Measurements from ENCODE around the gene MON2.
A peak's percentile ranks its signal among the peaks of the same experiment; 100 is the strongest.
"Not testable (repeated sequence)": the region's sequence is repeated elsewhere in the genome, so short reads cannot be mapped to it uniquely, and the experiment has no call there.

MON2 gene

DNA sequence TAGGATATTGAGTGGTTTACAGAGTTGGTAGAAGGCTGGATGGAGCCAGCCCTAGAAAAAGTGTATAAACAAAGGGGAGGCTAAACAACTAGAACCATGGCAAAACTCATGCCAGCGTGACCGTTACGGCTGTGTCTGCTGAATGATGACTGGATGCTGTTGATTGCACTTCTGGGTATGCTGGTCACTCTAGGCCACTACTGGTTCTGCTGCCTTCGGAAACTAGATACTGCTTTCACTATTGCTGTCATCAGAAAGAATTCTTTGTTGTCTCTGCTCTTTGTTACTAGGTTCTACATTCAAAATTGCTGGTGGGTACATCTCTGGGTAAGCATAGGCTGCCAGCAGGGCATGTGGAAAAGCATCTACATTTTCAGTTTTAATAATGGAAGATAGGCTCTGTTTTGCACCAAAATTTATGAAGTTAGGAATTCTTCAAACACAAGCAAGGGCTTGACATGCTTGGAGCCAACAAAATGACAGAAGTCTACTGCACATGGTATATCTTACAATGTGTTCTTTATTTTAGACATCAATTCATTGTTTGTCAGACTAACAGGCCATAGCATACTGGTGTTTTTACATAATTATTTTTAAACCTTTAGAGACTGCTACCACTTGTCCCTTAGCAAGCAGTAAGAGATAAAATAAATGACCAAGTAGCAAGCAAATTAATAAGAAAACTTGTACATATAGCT is 15.4 kb downstream of the MON2 start:
- DNase-seq (ENCODE audit: low read depth) = no peak

DNA sequence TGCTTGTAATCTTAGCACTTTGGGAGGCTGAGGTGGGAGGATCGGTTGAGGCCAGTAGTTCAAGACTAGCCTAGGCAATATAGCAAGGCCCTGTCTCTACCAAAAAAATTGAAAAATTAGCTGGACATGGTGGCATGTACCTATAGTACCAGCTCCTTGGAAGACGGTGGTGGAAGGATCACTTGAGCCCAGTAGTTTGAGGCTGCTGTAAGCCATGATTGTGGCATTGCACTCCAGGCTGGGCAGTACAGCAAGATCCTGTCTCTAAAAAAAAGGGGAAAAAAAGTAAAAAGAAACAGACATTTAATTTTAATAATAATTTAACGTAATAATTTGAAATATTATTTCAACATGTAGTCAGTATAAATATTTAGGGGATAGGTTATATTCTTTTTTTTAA is 16.1 kb downstream of the MON2 start:
- no peak for DNase-seq (ENCODE audit: low read depth)

DNA sequence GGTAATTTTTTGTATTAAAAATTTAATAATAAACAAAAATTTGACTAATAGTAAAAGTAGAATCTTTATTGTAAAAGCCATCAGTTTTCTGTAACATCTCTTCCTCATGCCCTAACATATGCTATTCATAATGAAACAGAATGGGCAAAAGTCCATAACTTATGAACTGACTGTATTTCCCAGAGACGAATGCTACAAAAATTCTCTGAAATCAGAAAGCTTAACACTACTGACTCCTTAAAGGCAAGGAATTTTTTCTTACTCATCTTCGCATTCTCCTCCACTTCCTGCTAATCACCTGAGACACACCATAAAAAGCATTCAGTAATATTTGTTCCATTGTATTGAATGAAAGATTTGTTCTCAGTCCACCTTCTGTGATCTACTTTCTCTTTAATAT is 17.6 kb downstream of the MON2 start:
- DNase-seq (ENCODE audit: low read depth) = peak; percentile 49

DNA sequence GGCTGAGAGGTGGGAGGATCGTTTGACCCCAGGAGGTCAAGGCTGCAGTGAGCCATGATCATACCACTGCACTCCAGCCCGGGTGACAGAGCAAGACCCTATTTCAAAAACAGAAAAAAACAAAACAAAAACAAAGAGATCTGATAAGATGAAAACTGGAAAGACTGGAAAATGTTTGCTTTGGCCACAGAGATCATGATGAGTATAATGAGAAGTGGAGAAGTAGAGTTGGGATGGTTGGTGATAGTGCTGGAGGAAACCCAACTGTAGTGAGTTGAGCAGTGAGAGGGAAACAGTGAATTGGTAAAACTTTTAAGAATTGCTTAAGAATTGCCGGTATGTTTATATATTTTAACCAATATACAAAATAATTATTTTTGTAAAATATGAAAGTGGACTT is 39.2 kb downstream of the MON2 start:
- no peak for DNase-seq (ENCODE audit: low read depth)

DNA sequence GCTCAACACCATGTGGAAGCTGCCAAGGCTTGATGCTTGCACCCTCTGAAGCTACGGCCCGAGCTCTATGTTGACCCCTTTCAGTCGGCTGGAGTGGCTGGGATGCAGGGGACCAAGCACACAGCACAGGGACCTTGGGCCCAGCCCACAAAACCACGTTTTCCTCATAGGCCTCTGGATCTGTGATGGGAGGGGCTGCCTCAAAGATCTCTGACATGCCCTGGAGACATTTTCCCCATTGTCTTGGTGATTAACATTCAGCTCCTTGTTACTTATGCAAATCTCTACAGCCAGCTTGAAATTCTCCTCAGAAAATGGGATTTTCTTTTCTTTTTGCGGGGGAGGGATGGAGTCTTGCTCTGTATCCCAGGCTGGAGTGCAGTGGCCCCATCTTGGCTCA is 46.3 kb downstream of the MON2 start:
- DNase-seq (ENCODE audit: low read depth) = no peak

DNA sequence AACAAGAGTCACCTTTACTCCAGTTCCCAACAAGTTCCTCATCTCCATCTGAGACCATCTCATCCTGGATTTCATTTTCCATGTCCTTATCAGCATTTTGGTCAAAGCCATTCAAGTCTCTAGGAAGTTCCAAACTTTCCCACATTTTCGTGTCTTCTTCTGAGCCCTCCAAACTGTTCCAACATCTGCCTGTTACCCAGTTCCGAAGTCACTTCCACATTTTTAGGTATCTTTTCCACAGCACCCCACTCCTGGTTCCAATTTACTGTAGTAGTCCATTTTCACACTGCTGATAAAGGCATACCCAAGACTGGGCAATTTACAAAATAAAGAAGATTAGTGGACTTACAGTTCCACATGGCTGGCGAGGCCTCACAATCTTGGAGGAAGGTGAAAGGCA is 47.5 kb downstream of the MON2 start:
- not testable (repeated sequence) for DNase-seq (ENCODE audit: low read depth)

DNA sequence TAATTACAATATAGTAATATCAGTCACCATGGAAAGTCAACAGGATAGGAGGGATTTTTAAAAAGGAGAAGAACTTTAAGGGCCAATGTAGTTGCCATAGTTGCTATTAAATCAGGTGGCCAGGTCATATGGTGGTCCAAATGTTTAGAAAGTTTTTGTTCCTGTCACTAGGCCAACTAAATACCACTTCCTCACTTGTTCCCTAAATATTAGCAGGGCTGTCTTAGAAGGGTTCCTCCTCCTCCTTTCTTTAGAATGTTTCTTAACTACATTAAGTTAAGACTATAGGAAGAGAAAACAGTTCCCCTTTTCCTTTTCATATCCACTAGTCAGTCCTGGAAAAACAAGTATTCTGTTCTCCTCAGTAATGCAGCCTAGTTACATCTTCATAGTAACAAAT is 50.3 kb downstream of the MON2 start:
- no peak for DNase-seq (ENCODE audit: low read depth)

DNA sequence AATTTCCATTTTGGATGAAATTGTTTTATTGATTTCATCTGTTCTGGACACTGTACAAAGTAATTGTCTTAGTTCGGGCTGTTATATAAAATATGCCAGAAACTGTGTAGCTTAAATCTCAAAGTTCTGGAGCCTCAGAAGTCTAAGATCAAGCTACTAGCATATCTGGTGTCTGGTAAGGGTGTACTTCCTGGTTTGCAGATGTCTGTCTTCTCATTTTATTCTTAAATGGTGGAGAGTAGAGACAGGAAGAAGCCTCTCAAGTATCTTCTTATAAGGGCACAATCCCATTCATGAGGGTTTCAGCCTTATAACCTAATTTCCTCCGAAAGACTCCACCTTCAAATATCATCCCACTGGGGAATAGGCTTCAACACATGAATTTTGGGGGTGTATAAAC is 51.3 kb downstream of the MON2 start:
- no peak for DNase-seq (ENCODE audit: low read depth)

DNA sequence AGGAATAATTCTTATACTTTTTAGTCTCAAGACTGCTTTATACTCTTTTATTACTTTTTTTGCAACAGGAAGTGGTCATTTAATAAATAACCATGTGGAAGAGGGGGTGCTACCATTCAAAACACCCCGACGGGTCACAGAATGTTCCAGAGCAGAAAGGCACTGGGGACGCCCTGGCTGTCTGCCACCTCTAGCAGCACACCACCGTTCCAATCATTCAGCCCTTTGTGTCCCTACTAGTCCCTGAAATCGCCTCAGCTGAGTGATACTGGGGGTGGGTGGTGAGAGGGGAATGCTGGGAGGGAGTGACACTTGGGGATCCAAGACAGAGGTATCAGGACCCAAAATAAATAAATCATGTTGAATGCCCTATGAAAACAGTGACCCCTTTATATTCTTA is 52.4 kb downstream of the MON2 start:
- no peak for DNase-seq (ENCODE audit: low read depth)

DNA sequence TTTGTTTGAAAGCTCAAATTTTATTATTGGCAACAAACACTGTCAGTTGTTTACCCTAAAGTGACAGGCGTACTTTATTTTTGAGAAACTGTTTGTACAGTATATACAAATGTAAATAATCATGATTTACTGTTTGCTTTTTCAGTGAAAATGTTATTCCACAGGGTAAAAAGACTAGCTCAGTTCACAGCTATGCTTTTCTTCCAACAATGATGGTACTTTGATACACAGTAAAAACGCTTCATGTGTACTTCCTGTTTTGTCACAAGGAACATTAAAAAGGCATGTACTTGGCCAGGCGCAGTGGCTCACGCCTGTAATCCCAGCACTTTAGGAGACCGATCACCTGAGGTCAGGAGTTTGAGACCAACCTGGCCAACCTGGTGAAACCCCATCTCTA is 53.7 kb downstream of the MON2 start:
- no peak for DNase-seq (ENCODE audit: low read depth)

DNA sequence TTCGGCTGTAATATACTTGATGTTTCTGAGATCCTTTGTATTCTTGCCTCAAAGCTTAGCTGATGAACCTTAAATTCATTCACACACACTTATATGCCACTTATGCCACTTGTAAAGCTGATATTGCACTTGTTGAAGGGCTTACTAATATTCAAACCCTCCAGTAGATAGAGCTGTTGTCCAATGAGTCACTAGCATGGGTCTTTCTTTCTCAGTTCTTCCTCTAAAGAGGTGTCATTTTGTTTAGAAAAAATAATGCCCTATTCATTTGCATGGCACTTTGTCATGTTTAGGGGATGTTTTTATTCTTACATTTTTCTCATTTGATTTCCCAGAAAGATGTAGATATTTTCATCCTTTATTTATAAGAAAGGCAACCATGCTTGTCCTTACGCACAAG is 56.4 kb downstream of the MON2 start:
- DNase-seq (ENCODE audit: low read depth) = peak; percentile 41

DNA sequence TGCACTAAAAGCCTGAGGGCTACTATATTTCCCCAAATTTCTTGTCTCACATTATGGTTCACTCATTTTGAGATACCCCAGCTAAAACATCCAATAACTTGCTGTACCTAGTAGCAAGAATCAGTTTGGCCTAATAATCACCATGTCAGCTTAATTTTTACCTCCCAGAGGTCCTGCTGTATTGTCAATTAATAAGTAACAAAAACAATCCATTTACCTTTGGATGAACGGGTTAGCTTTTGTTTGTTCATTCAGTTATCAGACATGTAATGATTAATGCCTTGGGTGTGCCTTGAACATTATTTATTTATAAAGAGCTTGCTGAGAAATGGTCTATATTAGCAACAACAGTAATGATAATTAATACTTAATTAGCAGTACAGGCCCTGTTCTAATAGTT is 57.0 kb downstream of the MON2 start:
- DNase-seq (ENCODE audit: low read depth) = no peak

DNA sequence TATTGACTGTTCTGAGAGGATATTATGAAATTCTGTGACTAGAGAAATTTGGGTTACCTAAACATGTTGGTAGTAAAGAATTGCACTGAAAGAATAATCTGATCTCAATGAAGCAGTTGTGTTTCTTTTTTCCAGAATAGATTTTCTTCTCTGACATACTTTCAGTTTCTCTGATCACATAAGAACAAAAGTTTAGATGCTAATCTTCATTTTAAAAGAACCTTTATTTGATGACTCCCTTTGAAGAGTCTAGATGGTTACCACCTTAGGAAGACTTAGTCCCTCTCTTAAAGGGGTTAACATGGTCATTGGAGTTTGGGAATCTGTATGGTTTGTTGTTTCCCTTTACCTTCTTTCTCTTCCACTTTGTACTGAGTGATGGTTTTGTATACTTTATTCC is 58.6 kb downstream of the MON2 start:
- DNase-seq (ENCODE audit: low read depth) = no peak

DNA sequence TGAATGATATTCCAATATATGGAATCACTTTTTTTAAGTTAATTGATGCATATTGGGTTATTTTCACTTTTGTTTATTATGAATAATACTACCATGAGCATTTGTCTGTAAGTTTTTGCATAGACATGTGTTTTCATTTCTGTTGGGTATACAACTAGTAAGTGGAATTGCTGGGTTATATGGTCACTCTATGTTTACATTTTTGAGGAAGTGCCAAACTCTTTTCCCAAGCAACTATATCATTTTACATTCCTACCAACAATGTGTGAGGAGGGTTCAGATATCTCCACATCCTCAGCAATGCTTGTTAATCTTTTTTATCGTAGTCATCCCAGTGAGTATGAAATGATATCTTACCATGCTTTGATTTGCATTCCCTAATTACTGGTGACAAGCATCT is 64.0 kb downstream of the MON2 start:
- DNase-seq (ENCODE audit: low read depth) = peak; percentile 79

DNA sequence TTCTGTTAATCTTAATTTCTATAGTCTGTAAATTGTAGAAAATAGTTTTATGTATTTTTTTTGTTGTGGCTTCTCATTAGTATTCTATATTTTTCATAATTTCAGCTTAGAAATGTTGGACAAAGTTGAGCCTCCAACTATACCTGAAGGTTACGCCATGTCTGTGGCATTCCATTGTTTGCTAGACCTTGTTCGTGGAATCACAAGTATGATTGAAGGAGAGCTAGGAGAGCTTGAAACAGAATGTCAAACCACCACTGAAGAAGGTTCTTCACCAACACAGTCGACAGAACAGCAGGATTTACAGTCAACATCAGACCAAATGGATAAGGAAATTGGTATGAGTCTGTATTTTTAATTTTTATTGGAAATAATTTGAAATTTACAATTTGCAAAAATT is 65.7 kb downstream of the MON2 start:
- DNase-seq (ENCODE audit: low read depth) = no peak

DNA sequence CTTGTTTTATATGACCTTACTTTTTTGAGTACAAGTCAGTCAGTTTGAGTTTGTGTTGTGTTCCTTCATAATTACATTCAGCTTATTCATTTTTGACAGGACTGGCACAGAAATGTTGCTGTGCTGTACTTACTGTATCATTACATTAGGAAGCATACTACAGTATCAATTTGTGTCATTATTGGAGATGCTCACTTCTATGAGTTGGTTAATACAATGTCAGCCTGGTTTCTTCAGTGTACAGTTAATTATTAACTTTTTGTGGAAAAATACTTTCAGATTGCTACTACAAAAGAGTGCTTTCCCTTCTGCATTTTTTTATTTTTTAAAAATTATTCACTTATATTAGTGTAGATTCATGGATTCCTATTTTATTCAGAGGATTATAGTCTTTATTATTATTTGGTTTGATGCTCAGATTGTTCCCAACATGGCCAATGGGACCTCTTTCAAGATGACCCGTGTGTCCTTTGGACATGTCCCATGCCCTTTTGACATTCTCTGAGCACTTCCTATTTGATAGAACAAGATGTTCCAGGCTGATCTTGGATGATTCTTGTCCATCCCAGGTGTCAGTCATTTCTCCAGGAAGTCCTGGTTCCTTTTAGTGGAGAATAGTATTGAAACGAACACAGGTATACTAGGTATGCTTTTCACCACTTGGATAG is 66.6 kb downstream of the MON2 start:
- DNase-seq (ENCODE audit: low read depth) = no peak

DNA sequence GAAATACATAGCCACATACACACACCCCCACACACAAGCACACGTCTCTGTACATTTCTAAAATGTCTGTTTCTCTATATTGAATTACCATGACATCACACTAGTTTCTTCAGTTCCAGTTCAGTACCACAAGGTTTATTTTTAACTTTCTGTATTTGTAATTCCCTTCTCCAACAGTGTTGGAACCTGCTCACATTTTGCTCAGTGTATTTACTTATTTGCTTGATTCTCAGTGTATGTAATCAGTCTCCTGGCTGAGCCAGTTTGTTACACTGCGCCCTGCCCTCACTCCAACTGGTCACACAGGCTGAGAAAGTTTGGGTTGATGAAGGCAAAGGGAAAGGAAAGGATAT is 67.1 kb downstream of the MON2 start:
- DNase-seq (ENCODE audit: low read depth) = no peak

DNA sequence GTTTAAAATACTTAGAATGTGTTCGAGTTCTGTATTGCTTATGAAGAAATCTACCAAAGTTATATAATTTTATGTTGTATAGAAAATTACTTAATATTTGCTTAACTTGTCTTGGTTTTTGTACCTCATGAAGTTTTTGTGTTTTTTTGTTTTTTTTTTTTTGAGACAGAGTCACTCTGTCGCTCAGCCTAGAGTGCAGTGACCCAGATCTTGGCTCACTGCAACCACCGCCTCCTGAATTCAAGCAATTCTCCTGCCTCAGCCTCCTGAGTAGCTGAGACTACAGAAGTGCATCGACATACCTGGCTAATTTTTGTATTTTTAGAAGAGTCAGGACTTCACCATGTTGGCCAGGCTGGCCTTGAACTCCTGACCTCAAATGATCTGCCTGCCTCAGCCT is 69.9 kb downstream of the MON2 start:
- no peak for DNase-seq (ENCODE audit: low read depth)

DNA sequence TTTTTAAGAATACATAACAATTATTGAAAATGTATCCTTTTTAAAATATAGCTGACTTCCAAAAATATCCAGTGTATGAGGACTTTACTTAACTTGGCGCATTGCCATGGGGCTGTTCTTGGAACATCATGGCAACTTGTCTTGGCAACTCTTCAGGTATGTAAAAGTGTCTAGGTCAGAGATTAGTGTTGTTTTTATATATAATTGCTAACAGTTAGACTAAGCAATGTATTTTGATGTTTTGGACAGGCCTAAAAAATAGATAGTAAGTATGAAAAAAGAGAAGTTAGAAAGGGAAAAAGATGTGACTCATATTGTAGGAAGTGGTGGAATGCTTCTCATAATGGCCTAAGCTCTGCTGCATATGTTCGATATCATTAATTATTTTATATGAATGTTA is 70.9 kb downstream of the MON2 start:
- DNase-seq (ENCODE audit: low read depth) = peak; percentile 53

DNA sequence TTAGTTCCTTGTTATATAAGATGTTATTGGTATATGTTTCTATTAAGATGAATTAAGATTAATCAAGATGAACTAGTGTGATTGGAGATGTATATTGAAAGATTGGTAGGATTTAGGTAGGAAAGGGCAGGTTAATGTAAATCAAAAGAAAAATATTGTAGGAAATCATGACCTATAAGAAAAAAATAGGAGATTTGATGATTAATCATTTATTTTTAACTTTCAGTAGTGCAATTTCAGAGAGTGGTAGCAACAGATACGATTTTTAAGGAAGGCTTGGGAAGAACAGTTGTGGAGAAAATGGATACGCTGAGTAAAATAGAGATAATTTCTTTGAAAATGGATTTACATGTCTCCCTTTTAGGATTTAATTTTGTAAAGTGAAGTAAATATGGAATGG is 73.7 kb downstream of the MON2 start:
- DNase-seq (ENCODE audit: low read depth) = no peak

DNA sequence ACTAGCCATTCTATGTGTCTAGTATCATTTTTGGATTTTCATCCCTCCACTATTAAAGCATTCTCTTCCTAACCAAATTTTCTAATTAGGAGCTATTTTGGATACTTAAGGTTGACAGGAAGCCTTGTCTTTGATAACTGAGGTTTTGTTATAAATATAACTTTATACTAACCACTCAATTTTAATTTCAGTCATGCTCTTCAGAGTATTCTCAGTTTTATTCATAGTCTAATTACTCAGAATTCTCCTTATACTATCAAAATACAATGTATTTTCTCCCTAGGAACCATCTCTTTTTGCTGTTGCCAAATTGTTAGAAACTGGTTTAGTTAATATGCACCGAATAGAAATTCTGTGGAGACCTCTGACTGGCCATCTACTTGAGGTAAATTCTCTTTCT is 76.2 kb downstream of the MON2 start:
- no peak for DNase-seq (ENCODE audit: low read depth)

DNA sequence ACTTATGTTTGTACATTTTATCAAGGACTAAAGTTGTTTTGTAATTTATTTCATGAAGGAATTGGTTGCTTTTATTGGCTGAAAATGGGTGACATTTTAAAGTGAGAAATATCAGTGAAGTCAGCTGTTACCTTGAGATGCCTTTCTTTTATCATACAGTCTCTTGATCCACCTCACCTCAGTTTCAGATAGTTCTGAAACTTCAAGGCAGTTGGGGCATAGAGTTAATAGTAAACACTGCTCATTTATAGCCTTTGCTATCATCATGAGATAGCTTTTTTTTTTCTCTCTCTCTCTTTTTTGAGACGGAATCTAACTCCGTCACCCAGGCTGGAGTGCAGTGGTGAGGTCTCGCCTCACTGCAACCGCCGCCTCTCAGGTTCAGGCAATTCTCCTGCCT is 76.7 kb downstream of the MON2 start:
- no peak for DNase-seq (ENCODE audit: low read depth)

DNA sequence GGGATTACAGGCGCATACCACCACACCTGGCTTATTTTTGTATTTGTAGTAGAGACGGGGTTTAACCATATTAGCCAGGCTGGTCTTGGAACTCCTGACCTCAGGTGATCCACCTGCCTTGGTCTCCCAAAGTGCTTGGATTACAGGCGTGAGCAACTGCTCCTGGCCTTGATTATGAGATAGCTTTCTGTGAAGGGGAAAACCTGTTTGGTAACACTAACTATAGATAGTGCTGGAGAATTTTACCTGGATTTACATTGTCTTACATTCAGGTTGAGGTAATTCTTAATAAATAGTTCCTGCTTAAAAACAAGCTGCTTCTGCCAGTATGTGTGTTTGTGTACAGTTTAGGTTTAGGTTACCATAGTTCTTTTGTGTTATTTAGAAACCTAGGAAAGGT is 77.1 kb downstream of the MON2 start:
- no peak for DNase-seq (ENCODE audit: low read depth)

DNA sequence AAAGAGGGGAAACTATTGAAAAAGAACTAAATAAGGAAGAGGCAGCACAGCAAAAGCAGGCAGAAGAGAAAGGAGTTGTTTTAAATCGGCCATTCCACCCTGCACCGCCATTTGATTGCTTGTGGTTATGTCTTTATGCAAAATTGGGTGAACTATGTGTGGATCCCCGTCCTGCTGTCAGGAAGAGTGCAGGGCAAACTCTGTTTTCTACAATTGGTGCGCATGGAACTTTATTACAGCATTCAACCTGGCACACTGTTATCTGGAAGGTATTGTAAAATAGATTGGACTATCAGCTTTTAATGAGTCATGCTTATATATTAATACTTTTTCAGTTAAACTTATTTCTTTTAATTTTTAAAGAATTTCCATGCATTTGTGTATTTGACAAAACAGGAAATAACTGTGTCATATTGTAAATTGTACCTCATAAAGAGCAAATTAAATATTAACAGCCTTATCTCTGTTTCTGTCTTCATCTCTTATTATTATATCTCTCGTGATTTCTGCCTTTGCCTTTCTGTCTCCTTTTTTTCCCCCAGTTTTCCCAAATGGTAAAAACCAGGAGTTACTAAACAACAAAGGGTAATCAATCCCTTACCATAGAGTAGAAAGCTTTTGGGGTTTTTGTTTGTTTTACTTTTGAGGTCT is 86.4 kb downstream of the MON2 start:
- DNase-seq (ENCODE audit: low read depth) = no peak

Data from ELR (cell line).